ENCODE measurements around the gene FNIP1. TPM values are rescaled to one million over a fixed set of nuclear protein-coding genes. Genes with fewer than 3 reads are reported as not detected.
"Not testable (repeated sequence)": the region's sequence is repeated elsewhere in the genome, so short reads cannot be mapped to it uniquely, and the experiment has no call there.

Gene FNIP1
- total and polyA plus RNA-seq, 8 donors, result 3.2 to 86.1 (median 16.7) TPM

- H3K27me3 ChIP-seq, result no peaks in the 10 kb centered on the region
- intact Hi-C loops (cut with DNase I; ENCODE audit: low total_unique reads), result no loop called here
- TF ChIP-seq, protein P1, sequence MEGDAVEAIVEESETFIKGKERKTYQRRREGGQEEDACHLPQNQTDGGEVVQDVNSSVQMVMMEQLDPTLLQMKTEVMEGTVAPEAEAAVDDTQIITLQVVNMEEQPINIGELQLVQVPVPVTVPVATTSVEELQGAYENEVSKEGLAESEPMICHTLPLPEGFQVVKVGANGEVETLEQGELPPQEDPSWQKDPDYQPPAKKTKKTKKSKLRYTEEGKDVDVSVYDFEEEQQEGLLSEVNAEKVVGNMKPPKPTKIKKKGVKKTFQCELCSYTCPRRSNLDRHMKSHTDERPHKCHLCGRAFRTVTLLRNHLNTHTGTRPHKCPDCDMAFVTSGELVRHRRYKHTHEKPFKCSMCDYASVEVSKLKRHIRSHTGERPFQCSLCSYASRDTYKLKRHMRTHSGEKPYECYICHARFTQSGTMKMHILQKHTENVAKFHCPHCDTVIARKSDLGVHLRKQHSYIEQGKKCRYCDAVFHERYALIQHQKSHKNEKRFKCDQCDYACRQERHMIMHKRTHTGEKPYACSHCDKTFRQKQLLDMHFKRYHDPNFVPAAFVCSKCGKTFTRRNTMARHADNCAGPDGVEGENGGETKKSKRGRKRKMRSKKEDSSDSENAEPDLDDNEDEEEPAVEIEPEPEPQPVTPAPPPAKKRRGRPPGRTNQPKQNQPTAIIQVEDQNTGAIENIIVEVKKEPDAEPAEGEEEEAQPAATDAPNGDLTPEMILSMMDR (IDR thresholded peaks at IDR 0.05), result no peak
- TF ChIP-seq POLR2A (IDR thresholded peaks at IDR 0.05) (no peak), EP300 (IDR thresholded peaks at IDR 0.05) (no peak), POLR2AphosphoS5 (IDR thresholded peaks at IDR 0.05) (no peak)
- no peak for DNase-seq
- H3K36me3 ChIP-seq, result peaks cover 12 to 41% (median 37%) of the 10 kb centered on the region in 4 donors
- no peak overlapping the region for H3K4me3 ChIP-seq
- 90 to 97% (median 95%) methylated on average over 3 of the region's 3 CpGs for WGBS, 5 donors
- H3K27ac ChIP-seq, result no peak overlapping the region
- H3K4me1 ChIP-seq, result peaks cover 0 to 17% (median 6%) of the 10 kb centered on the region in 4 donors
- no peaks in the 10 kb centered on the region for H3K9me3 ChIP-seq
Observed at GRCh38 chr5:131745155-131745554, 51.7 kb downstream of the FNIP1 start.

DNA sequence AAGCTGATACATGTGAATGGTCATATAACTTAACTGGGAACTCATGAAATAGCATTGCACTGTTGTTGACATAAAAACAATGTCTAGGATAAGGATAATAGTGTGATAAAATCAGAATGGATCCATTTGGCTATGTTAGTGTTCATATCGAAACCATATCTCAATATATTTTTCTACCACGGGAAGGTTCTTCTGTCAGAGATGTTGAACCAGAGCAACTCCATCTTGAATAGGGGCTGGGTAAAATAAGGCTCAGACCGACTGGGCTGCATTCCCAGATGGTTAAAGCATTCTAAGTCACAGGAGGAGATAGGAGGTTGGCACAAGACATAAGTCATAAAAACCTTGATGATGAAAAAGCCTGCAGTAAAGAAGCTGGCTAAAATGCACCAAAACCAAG, 56.3 kb downstream of the FNIP1 start:
- Histone ChIP-seq H3K36me3 (peaks cover 12 to 63% (median 56%) of the 10 kb centered on the region in 4 donors), H3K27ac (no peak overlapping the region), H3K4me1 (no peaks in the 10 kb centered on the region), H3K27me3 (no peaks in the 10 kb centered on the region), H3K9me3 (no peaks in the 10 kb centered on the region), H3K4me3 (no peak overlapping the region)
- intact Hi-C loops (cut with DNase I; ENCODE audit: low total_unique reads), result no loop called here
- TF ChIP-seq POLR2A (IDR thresholded peaks at IDR 0.05) (no peak), EP300 (IDR thresholded peaks at IDR 0.05) (no peak), POLR2AphosphoS5 (IDR thresholded peaks at IDR 0.05) (no peak)
- TF ChIP-seq, protein P1 (IDR thresholded peaks at IDR 0.05), result no peak
- no peak for DNase-seq
- WGBS, 5 donors, result 92 to 100% (median 95%) methylated on average over 3 of the region's 3 CpGs

- intact Hi-C loops (cut with DNase I; ENCODE audit: low total_unique reads), result no loop called here
- Histone ChIP-seq H3K4me1 (no peaks in the 10 kb centered on the region), H3K36me3 (peaks cover 0 to 27% (median 23%) of the 10 kb centered on the region in 4 donors), H3K4me3 (no peak overlapping the region), H3K9me3 (no peaks in the 10 kb centered on the region), H3K27ac (no peak overlapping the region), H3K27me3 (no peaks in the 10 kb centered on the region)
- WGBS, 5 donors, result 89 to 98% (median 95%) methylated on average over 8 of the region's 8 CpGs
- no peak for TF ChIP-seq EP300 (IDR thresholded peaks at IDR 0.05)
- TF ChIP-seq POLR2AphosphoS5 (IDR thresholded peaks at IDR 0.05), result no peak
- TF ChIP-seq, protein P1 (IDR thresholded peaks at IDR 0.05), result no peak
- TF ChIP-seq POLR2A (IDR thresholded peaks at IDR 0.05), result no peak
- DNase-seq, result no peak
Observed at GRCh38 chr5:131735393-131735792, 61.4 kb downstream of the FNIP1 start.

DNA sequence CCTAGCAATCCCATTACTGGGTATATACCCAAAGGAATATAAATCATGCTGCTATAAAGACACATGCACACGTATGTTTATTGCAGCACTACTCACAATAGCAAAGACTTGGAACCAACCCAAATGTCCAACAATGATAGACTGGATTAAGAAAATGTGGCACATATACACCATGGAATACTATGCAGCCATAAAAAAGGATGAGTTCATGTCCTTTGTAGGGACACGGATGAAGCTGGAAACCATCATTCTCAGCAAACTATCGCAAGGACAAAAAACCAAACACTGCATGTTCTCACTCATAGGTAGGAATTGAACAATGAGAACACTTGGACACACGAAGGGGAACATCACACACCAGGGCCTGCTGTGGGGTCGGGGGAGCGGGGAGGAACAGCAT, 61.9 kb downstream of the FNIP1 start:
- H3K27me3 ChIP-seq; H3K4me3 ChIP-seq; DNase-seq; H3K9me3 ChIP-seq; H3K4me1 ChIP-seq; H3K27ac ChIP-seq; intact Hi-C loops (cut with DNase I; ENCODE audit: low total_unique reads): not testable (repeated sequence)
- WGBS, 5 donors, result 91 to 100% (median 98%) methylated on average over 4 to 6 of the region's 6 CpGs
- H3K36me3 ChIP-seq, result peaks cover 0 to 28% (median 23%) of the 10 kb centered on the region in 4 donors

DNA sequence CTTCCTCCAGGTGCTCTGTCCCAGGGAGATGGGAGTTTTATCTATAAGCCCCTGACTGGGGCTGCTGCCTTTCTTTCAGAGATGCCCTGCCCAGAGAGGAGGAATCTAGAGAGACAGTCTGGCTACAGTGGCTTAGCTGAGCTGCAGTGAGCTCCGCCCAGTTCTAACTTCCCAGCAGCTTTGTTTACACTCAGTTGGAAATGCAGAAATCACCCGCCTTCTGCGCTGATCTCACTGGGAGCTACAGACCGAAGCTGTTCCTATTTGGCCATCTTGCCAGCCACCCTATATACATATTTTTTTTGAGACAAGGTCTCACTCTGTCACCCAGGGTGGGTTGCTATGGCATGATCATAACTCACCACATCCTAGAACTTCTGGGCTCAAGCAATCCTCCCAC, 67.5 kb downstream of the FNIP1 start:
- H3K27me3 ChIP-seq; H3K4me3 ChIP-seq; DNase-seq; H3K27ac ChIP-seq; H3K9me3 ChIP-seq; H3K4me1 ChIP-seq; intact Hi-C loops (cut with DNase I; ENCODE audit: low total_unique reads): not testable (repeated sequence)
- peaks cover 14 to 23% (median 20%) of the 10 kb centered on the region in 4 donors for H3K36me3 ChIP-seq
- WGBS, 5 donors, result 71 to 90% (median 85%) methylated on average over 4 of the region's 4 CpGs

DNA sequence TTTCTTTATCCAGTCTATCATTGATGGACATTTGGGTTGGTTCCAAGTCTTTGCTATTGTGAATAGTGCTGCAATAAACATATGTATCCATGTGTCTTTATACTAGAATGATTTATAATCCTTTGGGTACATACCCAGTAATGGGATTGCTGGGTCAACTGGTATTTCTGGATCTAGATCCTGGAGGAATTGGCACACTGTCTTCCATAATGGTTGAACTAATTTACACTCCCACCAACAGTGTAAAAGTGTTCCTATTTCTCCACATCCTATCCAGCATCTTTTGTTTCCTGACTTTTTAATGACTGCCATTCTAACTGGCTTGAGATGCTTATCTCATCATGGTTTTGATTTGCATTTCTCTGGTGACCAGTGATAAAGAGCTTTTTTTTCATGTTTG, 72.7 kb downstream of the FNIP1 start:
- intact Hi-C loops (cut with DNase I; ENCODE audit: low total_unique reads); H3K27me3 ChIP-seq; H3K4me1 ChIP-seq; H3K9me3 ChIP-seq; H3K27ac ChIP-seq; H3K4me3 ChIP-seq; DNase-seq: not testable (repeated sequence)
- peaks cover 7 to 11% (median 10%) of the 10 kb centered on the region in 4 donors for H3K36me3 ChIP-seq

Data from stomach (tissue), 9 donors.